Right renal pelvis (tissue), 4 donors: ENCODE results near the gene OR7C1. TPM values are rescaled to one million over a fixed set of nuclear protein-coding genes. Genes with fewer than 3 reads are reported as not detected.
"Not testable (repeated sequence)": the region's sequence is repeated elsewhere in the genome, so short reads cannot be mapped to it uniquely, and the experiment has no call there.

Experiments used
- DNase-seq, 4 donors: peaks; one replicate each; pipeline ENCODE4 v3.0.0-alpha.2; 2013; ENCODE audit warnings: low read depth in 4 of 4, low spot score in 3 of 4, missing footprints in 1 of 4
- polyA plus RNA-seq, 4 donors: library from polyadenylated mRNA; unstranded; fragments of 120-200 nt; gene quantifications; one replicate each; pipeline ENCODE4 v1.2.1, GENCODE V29; 2013; ENCODE audit not compliant: insufficient read length in 4 of 4

The OR7C1 gene
- polyA plus RNA-seq, 4 donors: 0.06 to 0.31 (median 0.19) TPM

DNA sequence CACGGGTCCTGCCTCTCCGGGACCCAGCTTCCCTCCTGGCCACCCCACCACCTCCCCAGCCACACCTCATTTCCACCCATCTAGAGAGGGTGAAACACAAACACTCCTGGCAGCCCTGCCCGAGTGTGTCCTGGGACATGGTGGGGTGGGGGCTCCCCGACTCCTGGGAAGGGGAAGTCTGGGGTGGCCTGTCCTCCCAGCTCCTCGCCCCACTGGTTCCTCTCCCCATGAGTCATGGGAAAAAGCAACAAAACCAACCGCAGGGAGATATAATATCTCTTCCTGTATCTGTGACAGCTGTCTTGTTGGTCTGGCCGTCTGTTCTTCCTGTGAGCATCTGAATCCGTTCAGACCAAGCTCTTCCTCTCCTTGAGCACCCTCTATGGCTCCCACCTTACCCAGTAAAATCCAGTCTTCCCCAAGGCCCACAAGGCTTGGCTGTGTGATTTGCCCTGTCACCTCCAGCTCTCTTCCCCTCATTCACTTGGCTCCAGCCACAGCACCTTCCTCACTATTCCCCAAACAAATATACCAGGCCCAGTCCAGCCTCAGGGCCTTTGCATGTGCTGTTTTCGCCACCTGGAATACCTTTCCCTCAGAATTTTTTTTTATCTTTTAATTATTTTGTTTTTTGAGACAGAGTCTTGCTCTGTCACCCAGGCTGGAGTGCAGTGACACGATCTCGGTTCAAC, 49.7 kb downstream of the OR7C1 start:
- not testable (repeated sequence) for DNase-seq

DNA sequence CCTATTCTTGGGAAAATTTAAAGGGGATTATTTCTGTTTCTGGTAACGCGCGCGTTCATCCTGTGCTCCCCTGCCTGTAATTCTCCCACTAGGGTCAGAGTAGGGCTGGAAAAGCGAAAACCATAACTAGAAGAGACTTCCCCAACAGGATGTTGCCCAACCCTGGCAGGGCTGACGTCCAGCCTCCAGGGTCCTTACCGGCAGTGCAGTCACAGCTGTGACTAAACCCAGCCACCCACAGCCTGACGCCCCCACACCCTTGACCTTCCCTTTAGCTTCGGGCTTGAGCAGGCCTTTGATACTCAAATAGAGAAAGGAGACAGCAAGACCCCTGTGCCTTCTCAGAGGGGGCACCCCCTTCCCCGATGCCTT, 50.3 kb downstream of the OR7C1 start:
- not testable (repeated sequence) for DNase-seq

DNA sequence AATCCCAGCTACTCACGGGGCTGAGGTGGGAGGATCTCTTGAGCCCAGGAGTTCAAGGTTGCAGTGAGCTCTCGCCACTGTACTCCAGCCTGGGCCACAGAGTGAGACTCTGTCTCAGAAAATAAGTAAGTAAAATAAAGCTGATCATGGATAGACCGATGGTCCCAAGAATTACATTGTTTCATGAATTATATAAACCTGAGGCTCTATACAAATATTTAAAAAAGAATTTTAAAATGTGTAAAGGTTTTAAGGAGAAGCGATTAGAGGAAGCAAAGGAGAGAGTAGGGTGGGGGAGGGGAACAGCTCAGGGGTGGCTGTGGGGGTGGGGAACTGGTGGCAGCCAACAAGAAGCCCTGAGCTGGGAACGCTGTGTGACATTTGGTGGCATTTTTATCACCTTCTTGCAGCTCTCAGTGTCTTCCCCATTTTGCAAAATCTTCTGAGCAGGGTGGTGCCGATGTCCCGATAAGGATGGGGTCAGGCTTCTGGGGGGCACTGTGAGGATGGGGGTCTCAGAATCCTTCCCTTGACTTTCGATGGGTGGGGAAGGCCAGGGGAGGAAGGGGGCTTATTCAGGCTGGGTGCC, 51.5 kb downstream of the OR7C1 start:
- DNase-seq: not testable (repeated sequence)

DNA sequence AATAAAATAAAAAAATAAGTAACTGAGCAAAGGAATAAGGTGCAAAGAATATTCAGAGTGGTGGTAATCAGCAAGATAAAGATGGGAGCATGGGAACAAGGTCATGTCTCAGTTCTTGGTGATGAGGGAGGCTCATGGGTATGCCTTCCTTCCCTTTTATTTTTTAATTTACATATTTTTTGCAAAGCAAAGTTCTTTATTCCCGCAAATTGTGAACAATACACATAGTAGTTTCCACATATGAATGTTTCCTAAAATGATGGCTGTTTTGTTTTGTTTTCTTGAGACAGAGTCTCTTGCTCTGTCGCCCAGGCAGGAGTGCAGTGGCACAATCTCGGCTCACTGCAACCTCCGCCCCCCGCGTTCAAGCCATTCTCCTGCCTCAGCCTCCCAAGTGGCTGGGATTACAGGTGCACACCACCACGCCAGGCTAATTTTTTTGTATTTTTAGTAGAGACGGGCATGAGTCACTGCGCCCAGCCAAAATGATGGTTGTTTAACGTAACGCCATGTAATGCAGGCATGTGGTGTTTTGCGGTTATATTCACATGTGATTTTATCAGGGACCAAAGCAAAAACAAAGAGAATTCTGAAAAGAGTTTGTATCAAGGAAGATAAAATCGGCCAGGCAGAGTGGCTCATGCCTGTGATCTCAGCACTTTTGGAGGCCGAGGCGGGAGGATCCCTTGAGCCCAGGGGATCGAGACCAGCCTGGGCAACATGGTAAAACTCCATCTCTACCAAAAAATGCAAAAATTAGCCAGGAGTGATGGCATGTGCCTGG, 52.2 kb downstream of the OR7C1 start:
- no peak for DNase-seq

DNA sequence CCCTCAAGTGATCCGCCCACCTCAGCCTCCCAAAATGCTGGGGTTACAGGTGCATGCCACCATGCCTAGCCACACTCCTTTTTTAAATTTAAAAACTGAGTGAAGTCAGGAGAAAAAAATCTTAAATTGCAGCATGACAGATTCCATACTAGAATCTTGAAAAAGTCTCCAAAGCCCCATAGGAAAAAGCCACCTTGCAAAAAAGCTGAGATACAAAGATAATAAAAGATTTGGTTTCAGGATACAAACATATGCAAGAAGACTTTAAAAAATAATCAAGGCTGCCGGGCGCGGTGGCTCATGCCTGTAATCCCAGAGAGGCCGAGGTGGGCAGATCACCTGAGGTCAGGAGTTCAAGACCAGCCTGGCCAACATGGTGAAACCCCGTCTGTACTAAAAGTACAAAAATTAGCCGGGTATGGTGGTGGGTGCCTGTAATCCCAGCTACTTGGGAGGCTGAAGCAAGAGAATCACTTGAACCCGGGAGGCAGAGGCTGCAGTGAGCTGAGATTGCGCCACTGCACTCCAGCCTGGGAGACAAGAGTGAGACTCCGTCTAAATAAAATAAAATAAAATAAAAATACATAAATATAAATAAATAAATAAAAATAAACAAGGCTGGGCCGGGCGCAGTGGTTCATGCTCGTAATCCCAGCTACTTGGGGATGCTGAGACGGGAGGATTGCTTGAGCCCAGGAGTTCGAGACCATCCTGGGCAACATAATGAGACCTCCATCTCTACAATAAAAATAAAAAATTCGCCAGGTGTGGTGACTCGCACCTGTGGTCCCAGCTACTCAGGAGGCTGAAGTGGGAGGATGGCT, 53.1 kb downstream of the OR7C1 start:
- not testable (repeated sequence) for DNase-seq

DNA sequence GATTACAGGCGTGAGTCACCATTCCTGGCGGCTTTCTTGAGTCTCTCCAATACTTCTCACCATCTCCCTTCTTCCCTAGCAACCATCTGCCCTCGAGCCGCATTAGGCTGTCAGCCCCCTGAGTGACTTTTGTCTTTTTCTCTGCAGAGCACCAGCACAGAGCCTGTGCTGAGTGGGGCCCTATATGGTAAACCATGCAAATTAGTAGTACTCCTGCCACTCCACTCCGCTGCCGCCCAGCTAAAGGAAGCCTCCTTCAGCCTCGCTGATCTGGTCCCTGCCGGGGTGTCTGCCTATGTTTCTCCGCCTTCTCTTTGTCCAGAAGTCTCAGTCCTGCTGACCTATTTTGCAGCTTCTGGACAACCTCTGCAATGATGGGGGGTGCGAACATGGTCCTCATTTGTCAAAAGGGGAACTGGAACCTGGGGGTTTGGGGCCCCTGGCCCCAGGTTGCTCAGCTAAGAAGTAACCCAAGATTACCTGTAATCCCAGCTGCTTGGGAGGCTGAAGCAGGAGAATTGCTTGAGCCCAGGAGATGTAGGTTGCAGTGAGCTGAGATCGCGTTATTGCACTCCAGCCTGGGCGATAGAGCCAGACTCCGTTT, 54.3 kb downstream of the OR7C1 start:
- DNase-seq: not testable (repeated sequence)

DNA sequence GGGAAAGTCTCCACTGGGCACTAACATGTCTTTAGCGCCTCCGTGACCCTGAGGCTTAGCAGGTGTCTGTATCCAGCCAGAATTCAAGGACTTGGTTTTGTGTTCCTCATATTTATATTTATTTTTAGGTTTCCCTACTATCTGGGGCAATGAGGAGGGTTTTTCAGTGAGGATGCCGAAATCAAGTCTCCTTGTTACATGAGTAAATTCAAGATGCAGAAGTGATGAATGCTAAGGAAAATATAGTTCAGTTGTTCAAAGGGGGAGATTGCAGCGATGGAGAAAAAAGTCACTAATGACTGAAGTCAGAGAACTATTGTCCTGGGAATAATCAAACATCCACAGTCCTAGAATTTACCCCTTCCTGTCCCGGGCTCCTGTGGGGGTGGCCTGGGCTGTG, 55.8 kb downstream of the OR7C1 start:
- DNase-seq: no peak

DNA sequence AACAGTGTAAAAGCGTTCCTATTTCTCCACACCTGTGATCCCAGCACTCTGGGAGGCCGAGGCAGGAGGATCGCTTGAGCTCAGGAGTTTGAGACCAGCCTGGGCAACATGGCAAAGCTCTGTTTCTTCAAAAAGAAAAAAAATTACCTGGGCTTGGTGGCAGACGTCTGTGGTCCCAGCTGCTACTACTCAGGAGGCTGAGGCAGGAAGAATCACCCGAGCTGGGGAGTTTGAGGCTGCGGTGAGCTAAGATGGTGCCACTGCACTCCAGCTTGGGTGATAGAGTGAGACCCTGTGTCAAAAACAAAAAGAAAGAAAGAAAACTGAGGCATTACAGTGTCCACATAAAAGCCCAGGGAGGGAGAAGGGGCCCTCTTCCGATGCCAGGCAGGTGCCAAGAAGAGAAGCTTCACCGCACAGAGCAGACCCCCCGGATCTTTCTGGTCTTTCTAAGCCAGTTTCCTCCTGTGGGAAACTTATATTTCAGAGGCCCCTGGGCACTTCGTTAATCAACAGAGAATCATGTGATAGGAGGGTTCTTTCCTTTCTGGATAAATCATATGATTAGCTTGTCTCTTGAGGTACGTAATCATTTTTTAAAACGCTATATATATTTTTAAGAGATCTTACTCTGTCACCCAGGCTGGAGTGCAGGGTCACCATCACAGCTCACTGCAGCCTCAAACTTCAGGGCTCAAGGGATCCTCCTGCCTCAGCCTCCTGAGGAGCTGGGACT, 56.7 kb downstream of the OR7C1 start, which contains the start of gene ADGRE2:
Gene ADGRE2, minus strand, starts transcription at position 451 of the 736 bp plus-strand sequence. CDS start 1,804 bp downstream, outside the sequence.
- DNase-seq: not testable (repeated sequence)

DNA sequence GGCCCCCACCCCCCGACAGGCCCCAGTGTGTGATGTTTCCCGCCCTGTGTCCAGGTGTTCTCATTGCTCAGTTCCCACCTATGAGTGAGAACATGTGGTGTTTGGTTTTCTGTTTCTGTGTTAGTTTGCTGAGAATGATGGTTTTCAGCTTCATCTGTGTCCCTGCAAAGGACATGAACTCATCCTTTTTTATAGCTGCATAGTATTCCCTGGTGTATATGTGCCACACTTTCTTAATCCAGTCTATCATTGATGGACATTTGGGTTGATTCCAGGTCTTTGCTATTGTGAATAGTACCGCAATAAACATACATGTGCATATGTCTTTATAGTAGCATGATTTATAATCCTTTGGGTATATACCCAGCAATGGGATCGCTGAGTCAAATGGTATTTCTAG, 57.3 kb downstream of the OR7C1 start:
- not testable (repeated sequence) for DNase-seq

DNA sequence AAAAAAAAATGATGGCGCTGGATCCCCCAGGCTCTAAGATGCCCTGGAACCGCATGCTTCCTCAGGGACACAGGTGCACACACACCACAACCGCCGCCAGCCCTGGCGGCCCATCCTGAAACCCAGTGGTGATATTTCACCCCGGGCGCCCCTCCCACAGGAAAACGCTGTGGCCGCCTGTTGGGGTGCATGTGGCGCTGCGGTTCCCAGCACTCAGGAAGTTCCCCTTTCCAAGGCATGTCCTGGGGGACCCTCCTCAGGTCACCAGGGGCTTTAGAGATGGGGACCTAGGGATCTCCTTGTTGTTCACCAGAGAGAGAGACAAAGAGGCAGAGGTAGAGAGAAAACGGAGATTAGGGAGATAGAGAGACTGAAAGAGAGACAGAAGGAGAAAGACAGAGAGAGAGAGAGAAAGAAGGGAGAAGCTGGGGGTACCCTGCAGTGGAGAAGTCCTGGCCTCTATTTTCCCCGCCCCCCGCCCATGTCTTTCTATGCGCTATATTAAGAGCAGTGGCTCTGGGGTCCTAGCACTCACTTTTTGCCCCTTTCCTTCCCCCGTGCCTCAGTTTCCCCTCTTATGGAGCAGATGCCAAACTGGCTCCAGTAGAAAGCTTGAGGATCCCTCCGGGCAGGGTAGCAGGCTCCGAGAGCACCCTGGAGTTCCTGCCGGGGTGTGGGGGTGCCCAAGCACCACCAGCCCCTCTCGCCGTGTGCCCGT, 59.0 kb downstream of the OR7C1 start:
- no peak for DNase-seq

DNA sequence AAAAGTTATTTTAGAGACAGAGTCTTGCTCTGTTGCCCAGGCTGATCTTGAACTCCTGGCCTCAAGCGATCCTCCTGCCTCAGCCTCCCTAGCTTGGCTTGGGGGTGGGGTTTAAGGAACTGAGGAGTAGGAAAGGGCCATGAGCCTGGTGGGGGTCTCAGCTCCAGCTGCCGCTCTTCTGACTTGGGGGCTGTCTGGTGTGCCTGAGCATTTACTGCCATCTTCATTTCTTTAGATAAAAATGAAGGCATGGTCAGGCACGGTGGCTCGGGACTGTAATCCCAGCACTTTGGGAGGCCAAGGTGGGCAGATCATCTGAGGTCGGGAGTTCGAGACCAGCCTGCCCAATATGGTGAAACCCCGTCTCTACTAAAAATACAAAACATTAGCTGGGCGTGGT, 59.7 kb downstream of the OR7C1 start:
- not testable (repeated sequence) for DNase-seq

DNA sequence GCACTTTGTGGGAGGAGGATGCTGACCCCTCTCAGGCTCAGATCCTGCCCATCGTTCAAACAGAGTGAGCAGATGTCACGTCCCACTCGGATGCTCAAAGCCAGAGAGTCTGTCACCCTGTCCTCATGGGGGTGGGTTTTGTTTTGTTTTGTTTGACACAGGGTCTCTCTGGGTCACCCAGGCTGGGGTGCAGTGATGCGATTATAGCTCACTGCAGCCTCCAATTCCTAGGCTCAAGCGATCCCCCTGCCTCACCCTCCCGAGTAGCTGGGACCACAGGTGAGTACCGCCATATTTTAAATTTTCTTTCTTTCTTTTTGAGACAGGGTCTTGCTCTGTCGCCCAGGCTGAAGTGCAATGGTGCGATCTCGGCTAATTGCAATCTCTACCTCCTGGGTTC, 60.6 kb downstream of the OR7C1 start:
- no peak for DNase-seq

DNA sequence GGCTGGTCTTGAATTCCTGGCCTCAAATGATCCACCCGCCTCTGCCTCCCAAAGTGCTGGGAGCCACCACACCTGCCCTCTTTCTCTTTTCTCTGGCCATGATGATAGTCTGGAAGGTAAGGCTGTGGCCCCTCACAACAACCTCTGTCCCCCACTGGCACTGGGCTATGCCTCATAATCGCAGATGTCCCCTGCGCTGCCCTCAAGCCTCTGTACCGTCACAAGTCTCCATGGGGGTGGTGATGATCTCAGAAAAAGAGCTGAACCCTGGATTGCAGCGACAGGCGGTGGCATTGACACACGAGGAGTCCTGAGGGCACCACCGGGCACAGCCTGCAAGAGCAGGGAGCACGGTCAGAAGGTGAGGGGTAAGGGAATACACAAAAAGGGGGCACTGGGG, 61.3 kb downstream of the OR7C1 start:
- DNase-seq: not testable (repeated sequence)

DNA sequence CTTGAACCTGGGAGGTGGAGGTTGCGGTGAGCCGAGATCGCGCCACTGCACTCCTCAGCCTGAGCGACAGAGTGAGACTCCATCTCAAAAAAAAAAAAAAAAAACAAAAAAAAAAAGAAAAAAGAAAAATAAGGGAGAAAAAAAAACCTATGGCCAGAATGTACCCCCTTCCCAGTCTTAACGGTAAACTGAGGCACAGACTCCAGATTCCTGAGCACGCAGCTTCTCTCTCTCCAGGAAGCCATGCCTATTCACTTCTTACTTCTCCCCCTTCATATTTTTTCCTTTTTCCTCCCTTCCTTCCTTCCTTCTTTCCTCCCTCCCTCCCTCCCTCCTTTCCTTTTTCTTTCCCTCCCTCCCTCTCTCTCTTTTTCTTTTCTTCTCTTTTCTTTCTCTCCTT, 62.0 kb downstream of the OR7C1 start:
- no peak for DNase-seq

DNA sequence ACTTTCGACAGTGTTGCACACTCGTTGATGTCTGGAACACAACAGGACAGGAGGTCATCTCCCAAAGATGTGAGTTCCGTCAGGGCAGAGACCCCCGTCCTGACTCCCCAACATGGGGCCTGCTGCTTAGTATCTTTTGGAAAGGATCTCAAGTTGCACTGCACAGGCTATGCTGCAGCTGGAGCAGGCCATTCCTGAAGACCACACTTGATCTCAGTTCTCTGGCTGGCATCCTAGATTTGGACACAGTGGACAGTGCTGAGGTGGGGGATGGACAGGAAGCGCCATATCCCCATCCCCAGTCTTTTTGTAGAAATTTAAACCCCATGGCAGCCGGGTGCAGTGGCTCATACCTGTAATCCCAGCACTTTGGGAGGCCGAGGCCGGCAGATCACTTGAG, 62.5 kb downstream of the OR7C1 start:
- no peak for DNase-seq

DNA sequence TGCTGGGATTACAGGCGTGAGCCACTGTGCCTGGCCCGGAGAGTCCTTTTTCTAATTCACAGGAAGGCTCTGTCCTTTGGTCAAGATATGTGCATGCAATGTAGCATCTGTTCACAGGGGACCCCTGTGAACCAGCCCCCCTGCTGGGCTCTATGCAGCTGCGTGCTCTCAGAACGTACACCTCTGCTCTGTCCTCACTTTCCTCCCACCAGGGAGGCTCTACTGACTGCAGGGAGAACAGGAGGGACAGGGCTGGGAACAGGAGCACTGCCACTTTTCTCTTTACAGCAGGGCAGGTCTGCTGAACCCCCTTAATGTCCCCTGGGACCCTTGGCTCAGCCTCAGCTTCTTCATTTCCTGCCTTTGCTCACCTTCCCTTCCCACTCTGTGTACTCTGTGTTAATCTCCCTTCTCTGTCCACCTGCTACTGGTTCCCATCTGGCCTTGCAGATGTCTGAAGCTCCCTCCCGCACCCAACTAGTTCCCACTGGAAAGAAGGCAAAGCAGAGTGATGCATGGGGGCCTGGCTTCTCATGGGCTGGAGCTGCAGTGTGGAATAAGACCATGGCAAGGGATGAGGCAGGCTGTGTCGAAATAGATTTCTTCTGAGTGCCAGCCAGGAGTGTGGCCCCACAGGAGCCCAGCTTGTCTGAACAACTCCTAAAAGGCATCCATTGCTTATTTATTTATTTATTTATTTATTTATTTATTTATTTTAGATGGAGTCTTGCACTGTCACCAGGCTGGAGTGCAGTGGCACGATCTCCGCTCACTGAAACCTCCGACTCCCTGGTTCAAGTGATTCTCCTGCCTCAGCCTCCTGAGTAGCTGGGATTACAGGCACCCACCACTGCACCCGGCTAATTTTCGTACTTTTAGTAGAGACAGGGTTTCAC, 63.8 kb downstream of the OR7C1 start:
- no peak for DNase-seq

DNA sequence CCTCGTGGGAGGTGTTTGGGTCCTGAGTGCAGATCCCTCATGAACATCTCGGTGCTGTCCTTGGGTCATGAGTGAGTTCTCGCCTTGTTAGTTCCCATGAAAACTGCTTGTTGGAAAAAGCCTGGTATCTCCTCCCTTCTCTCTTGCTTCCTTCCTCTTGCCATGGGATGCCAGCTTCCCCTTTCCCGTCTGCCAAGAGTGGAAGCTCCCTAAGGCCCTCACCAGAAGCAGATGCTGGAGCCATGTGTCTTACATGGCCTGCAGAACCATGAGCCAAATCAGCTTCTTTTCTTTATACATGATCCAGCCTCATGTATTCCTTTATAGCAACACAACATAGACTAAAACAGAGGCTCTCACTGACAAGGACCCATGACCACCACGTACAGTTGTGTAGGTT, 64.8 kb downstream of the OR7C1 start:
- DNase-seq: no peak

DNA sequence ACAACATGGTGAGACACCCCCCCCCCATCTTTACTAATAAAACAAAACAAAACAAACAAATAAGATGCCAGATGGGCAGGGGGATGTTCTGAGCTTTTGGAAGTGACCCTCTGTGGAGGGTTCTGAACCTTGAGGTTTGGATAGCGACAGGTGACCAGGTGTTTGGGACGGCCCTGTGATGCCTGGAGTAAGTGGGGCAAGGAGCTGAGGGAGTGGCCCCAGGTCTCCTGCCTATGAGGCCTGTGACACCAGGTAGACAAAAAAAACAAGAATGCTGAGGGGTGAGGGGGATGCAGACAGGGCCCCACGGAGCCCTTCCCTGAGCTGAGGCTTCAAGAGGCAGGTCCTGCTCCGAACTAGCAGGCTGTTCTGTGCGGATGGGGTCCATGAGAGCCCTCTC, 65.8 kb downstream of the OR7C1 start:
- DNase-seq: no peak
